Measurements from ENCODE around the gene KRT15. TPM values are rescaled to one million over a fixed set of nuclear protein-coding genes. Genes with fewer than 3 reads are reported as not detected.
"Not testable (repeated sequence)": the region's sequence is repeated elsewhere in the genome, so short reads cannot be mapped to it uniquely, and the experiment has no call there.

Gene KRT15
- total and polyA plus RNA-seq, 2 experiments from 2014 or later, result 6.8 to 10.6 TPM

- H4K20me1 ChIP-seq (ENCODE audit: insufficient read depth, poor library complexity, severe bottlenecking), result no peaks in the 10 kb centered on the region
- H3K9me3 ChIP-seq (ENCODE audit: low read depth), result no peaks in the 10 kb centered on the region
- no peak for TF ChIP-seq CTCF (IDR thresholded peaks at IDR 0.05; ENCODE audit: poor library complexity)
- TF ChIP-seq EZH2phosphoT487 (IDR thresholded peaks at IDR 0.05; ENCODE audit: low read depth, severe bottlenecking, unreplicated experiment), result no peak
- no peak for TF ChIP-seq EZH2 (IDR thresholded peaks at IDR 0.05; ENCODE audit: borderline replicate concordance)
- H3K27ac ChIP-seq, result no peak overlapping the region
- H3K4me3 ChIP-seq, result no peak overlapping the region
- 98% methylated on average over 3 of the region's 3 CpGs for WGBS (ENCODE audit: low lambda C conversion rate, missing lambda C conversion rate)
- DNase-seq (ENCODE audit: low spot score), result no peak
- no peaks in the 10 kb centered on the region for H3K9me2 ChIP-seq (replicated peaks; ENCODE audit: insufficient read depth)
- H3K79me2 ChIP-seq, result no peaks in the 10 kb centered on the region
- no peak overlapping the region for H2AFZ ChIP-seq
- H3K4me1 ChIP-seq (ENCODE audit: insufficient read depth), result peaks cover 39% of the 10 kb centered on the region
- H3K36me3 ChIP-seq (replicated peaks; ENCODE audit: insufficient read depth, low read depth), result no peaks in the 10 kb centered on the region
- no peaks in the 10 kb centered on the region for H3K27me3 ChIP-seq
- no peak overlapping the region for H3K4me2 ChIP-seq
Observed at GRCh38 chr17:41546819-41547218, 28.1 kb upstream of the KRT15 start.

- Histone ChIP-seq H3K4me1 (ENCODE audit: insufficient read depth) (peaks cover 39% of the 10 kb centered on the region), H4K20me1 (ENCODE audit: insufficient read depth, poor library complexity, severe bottlenecking) (no peaks in the 10 kb centered on the region), H3K4me3 (no peak overlapping the region), H3K4me2 (no peak overlapping the region), H3K9me3 (ENCODE audit: low read depth) (no peaks in the 10 kb centered on the region), H2AFZ (no peak overlapping the region), H3K27ac (no peak overlapping the region), H3K9me2 (replicated peaks; ENCODE audit: insufficient read depth) (no peaks in the 10 kb centered on the region), H3K36me3 (replicated peaks; ENCODE audit: insufficient read depth, low read depth) (no peaks in the 10 kb centered on the region), H3K79me2 (no peaks in the 10 kb centered on the region), H3K27me3 (no peaks in the 10 kb centered on the region)
- TF ChIP-seq CTCF (IDR thresholded peaks at IDR 0.05; ENCODE audit: poor library complexity) (no peak), EZH2 (IDR thresholded peaks at IDR 0.05; ENCODE audit: borderline replicate concordance) (no peak), EZH2phosphoT487 (IDR thresholded peaks at IDR 0.05; ENCODE audit: low read depth, severe bottlenecking, unreplicated experiment) (no peak)
- no peak for DNase-seq (ENCODE audit: low spot score)
- 76% methylated on average over 12 of the region's 13 CpGs for WGBS (ENCODE audit: low lambda C conversion rate, missing lambda C conversion rate)
Observed at GRCh38 chr17:41545829-41546410, 27.2 kb upstream of the KRT15 start.

- Histone ChIP-seq H3K4me2 (peak overlapping the region; percentile 49), H3K9me3 (ENCODE audit: low read depth) (no peaks in the 10 kb centered on the region), H3K27ac (peak overlapping the region; percentile 79), H3K79me2 (no peaks in the 10 kb centered on the region), H4K20me1 (ENCODE audit: insufficient read depth, poor library complexity, severe bottlenecking) (no peaks in the 10 kb centered on the region), H3K9me2 (replicated peaks; ENCODE audit: insufficient read depth) (no peaks in the 10 kb centered on the region), H2AFZ (no peak overlapping the region), H3K4me1 (ENCODE audit: insufficient read depth) (peaks cover 35% of the 10 kb centered on the region), H3K27me3 (no peaks in the 10 kb centered on the region), H3K36me3 (replicated peaks; ENCODE audit: insufficient read depth, low read depth) (no peaks in the 10 kb centered on the region), H3K4me3 (no peak overlapping the region)
- 83% methylated on average over 5 of the region's 5 CpGs for WGBS (ENCODE audit: low lambda C conversion rate, missing lambda C conversion rate)
- DNase-seq (ENCODE audit: low spot score), result no peak
- no peak for TF ChIP-seq EZH2 (IDR thresholded peaks at IDR 0.05; ENCODE audit: borderline replicate concordance)
Observed at GRCh38 chr17:41544935-41545334, 26.2 kb upstream of the KRT15 start.

GRCh38 chr17:41544491-41544892 is 25.8 kb upstream of the KRT15 start:
- peak overlapping the region; percentile 49 for H3K4me2 ChIP-seq
- TF ChIP-seq CTCF (IDR thresholded peaks at IDR 0.05; ENCODE audit: poor library complexity), result no peak
- TF ChIP-seq EZH2 (IDR thresholded peaks at IDR 0.05; ENCODE audit: borderline replicate concordance), result no peak
- no peak for TF ChIP-seq EZH2phosphoT487 (IDR thresholded peaks at IDR 0.05; ENCODE audit: low read depth, severe bottlenecking, unreplicated experiment)
- peak overlapping the region; percentile 79 for H3K27ac ChIP-seq
- 19% methylated on average over 5 of the region's 5 CpGs for WGBS (ENCODE audit: low lambda C conversion rate, missing lambda C conversion rate)
- no peaks in the 10 kb centered on the region for H3K9me2 ChIP-seq (replicated peaks; ENCODE audit: insufficient read depth)
- peak; percentile 79 for DNase-seq (ENCODE audit: low spot score)
- peaks cover 35% of the 10 kb centered on the region for H3K4me1 ChIP-seq (ENCODE audit: insufficient read depth)
- H3K9me3 ChIP-seq (ENCODE audit: low read depth), result no peaks in the 10 kb centered on the region
- no peaks in the 10 kb centered on the region for H3K27me3 ChIP-seq
- no peaks in the 10 kb centered on the region for H3K36me3 ChIP-seq (replicated peaks; ENCODE audit: insufficient read depth, low read depth)
- no peaks in the 10 kb centered on the region for H4K20me1 ChIP-seq (ENCODE audit: insufficient read depth, poor library complexity, severe bottlenecking)
- H3K79me2 ChIP-seq, result no peaks in the 10 kb centered on the region
- no peak overlapping the region for H2AFZ ChIP-seq
- H3K4me3 ChIP-seq, result no peak overlapping the region

GRCh38 chr17:41542786-41543185 is 24.1 kb upstream of the KRT15 start:
- not testable (repeated sequence) for H2AFZ ChIP-seq; H3K9me2 ChIP-seq (replicated peaks; ENCODE audit: insufficient read depth); H3K27me3 ChIP-seq; H3K4me2 ChIP-seq; H4K20me1 ChIP-seq (ENCODE audit: insufficient read depth, poor library complexity, severe bottlenecking); H3K36me3 ChIP-seq (replicated peaks; ENCODE audit: insufficient read depth, low read depth); DNase-seq (ENCODE audit: low spot score); H3K9me3 ChIP-seq (ENCODE audit: low read depth); H3K4me3 ChIP-seq; H3K27ac ChIP-seq; H3K79me2 ChIP-seq
- H3K4me1 ChIP-seq (ENCODE audit: insufficient read depth), result peaks cover 35% of the 10 kb centered on the region
- 78% methylated on average over 10 of the region's 10 CpGs for WGBS (ENCODE audit: low lambda C conversion rate, missing lambda C conversion rate)
